HG03280 (cell line): ENCODE results near the gene SYT15.
"Not testable (repeated sequence)": the region's sequence is repeated elsewhere in the genome, so short reads cannot be mapped to it uniquely, and the experiment has no call there.

ENCODE experiments used
- ATAC-seq: cut with Tn5 transposase; IDR thresholded peaks from one replicate; pipeline ENCODE4 v1.9.1; 2021; ENCODE audit warnings: mild to moderate bottlenecking, moderate library complexity; ENCODE audit not compliant: unreplicated experiment

SYT15 gene

DNA sequence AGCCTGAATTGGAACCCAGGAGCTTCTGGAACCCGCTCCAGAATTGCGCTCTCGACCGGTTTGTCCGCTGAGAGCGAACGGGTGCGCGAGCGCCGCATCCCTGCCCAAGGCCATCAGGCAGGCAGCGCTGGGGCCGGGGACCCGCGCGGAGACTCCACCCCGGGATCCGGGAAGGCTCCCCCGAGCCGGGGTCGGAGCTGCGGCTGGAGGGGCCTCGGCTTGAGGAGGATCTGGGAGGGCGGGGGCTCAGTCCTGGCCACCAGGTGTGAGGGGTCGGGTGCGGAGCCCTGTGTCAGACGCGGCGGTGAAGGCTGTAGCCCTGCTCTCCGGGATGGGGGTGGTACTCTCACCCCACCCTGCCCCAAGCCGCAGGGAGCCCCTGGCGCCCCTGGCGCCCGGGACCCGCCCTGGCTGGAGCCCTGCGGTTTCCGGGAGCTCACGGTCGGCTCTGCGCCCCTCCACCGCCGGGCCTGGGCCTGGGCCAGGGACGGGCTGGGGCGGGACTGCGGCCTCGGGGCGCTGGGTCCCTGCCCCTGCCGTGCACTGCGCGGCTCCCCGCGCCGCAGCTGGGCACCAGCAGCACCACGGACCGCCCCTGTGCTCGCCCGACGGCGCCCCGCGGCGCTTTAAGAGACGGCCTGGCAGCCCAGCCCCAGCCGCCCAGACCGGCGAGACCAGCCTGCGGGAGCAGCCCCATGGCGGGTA lies at the start of gene SYT15:
TSS of gene SYT15 (plus strand) at position 655 of the 705 bp plus-strand sequence. CDS start at position 696, 41 bp downstream.
- ATAC-seq: not testable (repeated sequence)

- ATAC-seq: not testable (repeated sequence)
These were observed 49.2 kb upstream of the SYT15 start for GRCh38 chr10:46529742-46530141.

- no peak for ATAC-seq
These were observed 48.4 kb upstream of the SYT15 start for GRCh38 chr10:46530249-46531186.

DNA sequence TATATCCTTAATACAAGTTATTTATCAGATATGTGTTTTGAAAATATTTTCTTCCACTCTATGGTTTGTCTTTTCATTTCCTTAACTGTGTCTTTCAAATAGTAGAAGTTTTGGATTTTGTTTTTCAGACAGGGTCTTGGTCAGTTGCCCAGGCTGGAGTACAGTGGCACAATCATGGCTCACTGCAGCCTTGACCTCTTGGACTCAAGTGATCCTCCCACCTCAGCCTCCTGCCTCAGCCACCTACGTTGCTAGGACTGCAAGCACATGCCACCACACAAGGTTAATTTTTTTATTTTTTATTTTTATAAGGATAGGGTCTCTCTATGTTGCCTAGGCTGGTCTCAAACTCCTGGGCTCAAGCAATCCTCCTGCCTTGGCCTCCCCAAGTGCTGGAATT lies 46.7 kb upstream of the SYT15 start:
- ATAC-seq: not testable (repeated sequence)

GRCh38 chr10:46534828-46535524 lies 44.0 kb upstream of the SYT15 start:
- ATAC-seq: no peak

GRCh38 chr10:46536171-46536570 lies 42.8 kb upstream of the SYT15 start:
- no peak for ATAC-seq

- no peak for ATAC-seq
These were observed 42.1 kb upstream of the SYT15 start for GRCh38 chr10:46536781-46537180.

- ATAC-seq: no peak
These were observed 41.6 kb upstream of the SYT15 start for GRCh38 chr10:46537309-46537708.

DNA sequence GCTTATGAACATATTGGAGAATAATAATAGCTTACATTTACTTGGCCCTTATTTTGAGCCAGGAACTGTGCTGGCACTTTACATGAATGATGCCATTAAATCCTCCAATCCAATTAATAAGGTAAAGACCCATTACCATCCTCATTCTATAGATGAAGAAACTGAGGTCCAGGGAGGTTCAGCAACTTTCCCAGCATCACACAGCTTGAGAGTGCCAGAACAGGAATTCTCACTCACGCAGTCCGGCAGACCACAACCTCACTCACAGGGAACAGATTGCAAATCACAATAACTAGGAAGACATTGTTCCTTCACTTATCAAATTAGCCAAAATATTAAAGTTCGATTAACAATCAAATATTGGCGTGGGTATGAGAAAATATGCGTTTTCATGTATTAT lies 40.8 kb upstream of the SYT15 start:
- no peak for ATAC-seq

- no peak for ATAC-seq
These were observed 40.1 kb upstream of the SYT15 start for GRCh38 chr10:46538717-46539426.

DNA sequence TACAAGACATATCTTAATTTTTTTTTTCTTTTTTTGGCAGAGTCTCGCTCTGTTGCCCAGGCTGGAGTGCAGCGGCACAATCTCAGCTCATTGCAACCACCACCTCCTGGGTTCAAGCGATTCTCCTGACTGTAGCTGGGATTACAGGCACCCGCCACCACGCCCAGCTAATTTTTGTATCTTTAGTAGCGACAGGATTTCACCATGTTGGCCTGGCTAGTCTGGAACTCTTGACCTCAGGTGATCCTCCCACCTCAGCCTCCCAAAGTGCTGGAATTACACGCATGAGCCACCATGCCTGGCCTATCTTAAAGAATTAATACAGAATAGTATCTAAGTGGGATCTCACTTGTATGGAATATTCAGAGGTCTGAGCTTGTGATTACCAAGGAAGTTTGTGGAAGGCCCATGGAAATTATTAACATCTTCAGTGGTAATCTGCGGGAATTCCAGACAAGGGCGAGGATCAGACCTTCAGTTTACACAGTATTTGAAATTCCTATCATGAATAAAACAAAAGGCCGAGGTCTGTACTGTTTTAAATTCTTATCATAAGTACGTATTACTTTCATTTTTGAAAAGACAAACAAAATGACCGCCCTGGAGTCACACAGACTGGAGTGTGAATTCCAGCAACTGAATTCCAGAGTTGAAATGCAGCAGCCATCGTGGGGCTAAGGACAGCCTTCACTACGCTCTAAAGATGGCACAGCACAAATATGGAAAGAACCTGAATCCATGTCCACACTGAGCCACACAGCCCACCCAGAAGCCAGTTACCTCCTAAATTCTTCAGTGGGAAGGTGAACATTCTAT lies 39.1 kb upstream of the SYT15 start:
- no peak for ATAC-seq

GRCh38 chr10:46540412-46541016 lies 38.4 kb upstream of the SYT15 start:
- ATAC-seq: no peak

- ATAC-seq: no peak
These were observed 37.8 kb upstream of the SYT15 start for GRCh38 chr10:46541017-46541661.

GRCh38 chr10:46541735-46542566 lies 37.0 kb upstream of the SYT15 start:
- ATAC-seq: no peak

- no peak for ATAC-seq
These were observed 36.1 kb upstream of the SYT15 start for GRCh38 chr10:46542567-46543465.

GRCh38 chr10:46543466-46544377 lies 35.2 kb upstream of the SYT15 start:
- ATAC-seq: no peak
